CD4-positive, alpha-beta T cell treated with Interleukin-17A for 1 hour (primary cell): ENCODE data around the gene KLF3.

Source experiments
- DNase-seq: peaks from one replicate; pipeline ENCODE4 v3.0.0-alpha.2; 2020

The KLF3 gene

DNA sequence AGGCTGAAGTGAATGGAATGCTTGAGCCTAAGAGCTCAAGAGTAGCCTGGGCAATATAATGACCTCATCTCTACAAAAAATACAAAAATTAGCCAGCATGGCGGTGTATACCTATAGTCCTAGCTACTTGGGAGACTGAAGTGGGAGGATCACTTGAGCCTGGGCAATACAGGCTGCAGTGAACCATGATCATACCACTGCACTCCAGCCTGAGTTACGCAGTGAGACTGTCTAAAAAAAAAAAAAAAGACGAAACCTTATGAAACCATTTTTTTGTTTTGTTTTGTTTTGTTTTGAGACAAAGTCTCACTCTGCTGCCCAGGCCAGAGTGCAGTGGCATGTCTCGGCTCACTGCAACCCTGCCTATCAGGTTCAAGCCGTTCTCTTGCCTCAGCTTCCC, 81.9 kb downstream of the KLF3 start:
- DNase-seq, result no peak

DNA sequence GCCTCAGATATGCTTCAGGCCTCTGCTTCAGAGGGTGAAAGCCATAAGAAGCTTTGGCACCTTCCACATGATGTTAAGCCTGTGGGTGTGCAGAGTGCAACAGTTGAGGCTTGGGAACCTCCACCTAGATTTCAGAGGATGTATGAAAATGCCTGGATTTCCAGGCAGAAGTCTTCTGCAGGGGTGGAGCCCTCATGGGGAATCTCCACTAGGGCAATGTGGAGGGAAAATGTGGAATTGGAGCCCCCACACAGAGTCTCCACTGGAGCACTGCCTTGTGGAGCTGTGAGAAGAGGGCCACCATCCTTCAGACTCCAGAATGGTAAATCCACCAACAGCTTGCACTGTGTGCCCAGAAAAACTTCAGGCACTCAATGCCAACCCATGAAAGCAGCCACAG, 83.6 kb downstream of the KLF3 start:
- no peak for DNase-seq

DNA sequence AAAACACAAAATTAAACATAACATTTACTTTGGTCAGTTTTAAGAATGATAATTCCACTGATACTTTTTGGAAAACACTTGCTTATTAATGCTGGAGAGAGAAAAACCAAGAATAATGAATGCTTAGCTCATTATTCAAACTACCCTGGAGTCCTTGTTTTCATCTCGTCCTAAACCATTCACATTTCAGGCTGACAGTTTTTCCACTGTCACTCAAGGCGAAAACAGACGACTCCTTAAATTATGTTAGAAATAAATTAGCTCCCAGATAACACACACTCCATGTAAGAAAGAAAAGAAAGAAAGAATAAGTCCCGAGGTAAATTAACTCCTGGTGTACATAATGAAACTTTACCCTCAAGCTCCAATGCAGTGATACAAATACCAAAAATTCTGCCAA, 85.3 kb downstream of the KLF3 start:
- DNase-seq, result no peak
